Liver (tissue), 9 donors: ENCODE measurements around the gene HS6ST3. TPM values are rescaled to one million over a fixed set of nuclear protein-coding genes. Genes with fewer than 3 reads are reported as not detected.

Experiments
- DNase-seq: peaks from one replicate; pipeline ENCODE4 v3.0.0-alpha.2; 2017; ENCODE audit warnings: low spot score
- H3K27ac ChIP-seq, 2 donors: one replicate each; pipeline ENCODE4 v1.7.0; 2013; ENCODE audit warnings: inconsistent platforms in 2 of 2, low read length in 2 of 2, control low read depth in 1 of 2, low read depth in 1 of 2, mild to moderate bottlenecking in 1 of 2
- H3K27me3 ChIP-seq, 4 donors: one replicate each; pipeline versions ENCODE4 v1.6.1 to v1.7.0; 2013; ENCODE audit warnings: low read length in 3 of 4, inconsistent platforms in 1 of 4, mild to moderate bottlenecking in 1 of 4, moderate library complexity in 1 of 4; ENCODE audit not compliant: control insufficient read depth in 4 of 4, insufficient read depth in 4 of 4
- H3K36me3 ChIP-seq, 4 donors: one replicate each; pipeline versions ENCODE4 v1.6.1 to v1.7.0; 2013; ENCODE audit warnings: low read length in 3 of 4, mild to moderate bottlenecking in 3 of 4, low read depth in 1 of 4, moderate library complexity in 1 of 4; ENCODE audit not compliant: control insufficient read depth in 4 of 4, insufficient read depth in 3 of 4
- H3K4me1 ChIP-seq, 4 donors: one replicate each; pipeline versions ENCODE4 v1.6.1 to v1.7.0; 2013; ENCODE audit warnings: low read length in 3 of 4, mild to moderate bottlenecking in 3 of 4, moderate library complexity in 1 of 4; ENCODE audit not compliant: control insufficient read depth in 4 of 4, insufficient read depth in 4 of 4
- H3K4me3 ChIP-seq, 3 donors: one replicate each; pipeline versions ENCODE4 v1.6.1 to v1.7.0; 2013; ENCODE audit warnings: low read length in 3 of 3, control low read depth in 1 of 3, low read depth in 1 of 3, mild to moderate bottlenecking in 1 of 3
- H3K9ac ChIP-seq, 2 donors: one replicate each; pipeline ENCODE4 v1.7.0; 2013; ENCODE audit warnings: low read length in 2 of 2, mild to moderate bottlenecking in 2 of 2, moderate library complexity in 2 of 2, control low read depth in 1 of 2, low read depth in 1 of 2
- H3K9me3 ChIP-seq, 4 donors: one replicate each; pipeline versions ENCODE4 v1.6.1 to v1.7.0; 2013; ENCODE audit warnings: low read length in 3 of 4; ENCODE audit not compliant: control insufficient read depth in 4 of 4
- EGR1 ChIP-seq, 2 donors: IDR thresholded peaks; 2 replicates each; pipeline ENCODE4 v1.6.1; 2016 to 2018; ENCODE audit warnings: antibody characterized with exemption in 2 of 2, low read depth in 2 of 2
- FOXA1 ChIP-seq: IDR thresholded peaks from 2 replicates; pipeline ENCODE4 v1.6.1; 2016; ENCODE audit warnings: antibody characterized with exemption
- FOXA2 ChIP-seq: IDR thresholded peaks from 2 replicates; pipeline ENCODE4 v1.6.1; 2016; ENCODE audit warnings: antibody characterized with exemption
- HNF4G ChIP-seq: IDR thresholded peaks from 2 replicates; pipeline ENCODE4 v1.6.1; 2016; ENCODE audit warnings: antibody characterized with exemption
- JUND ChIP-seq, 2 donors: IDR thresholded peaks; 2 replicates each; pipeline ENCODE4 v1.6.1; 2016; ENCODE audit warnings: antibody characterized with exemption in 2 of 2
- NR2F2 ChIP-seq: IDR thresholded peaks from 2 replicates; pipeline ENCODE4 v1.6.1; 2016; ENCODE audit warnings: antibody characterized with exemption
- RAD21 ChIP-seq, 2 donors: IDR thresholded peaks; 2 replicates each; pipeline ENCODE4 v1.6.1; 2016; ENCODE audit warnings: antibody characterized with exemption in 2 of 2, mild to moderate bottlenecking in 2 of 2
- REST ChIP-seq: IDR thresholded peaks from 2 replicates; pipeline ENCODE4 v1.6.1; 2016; ENCODE audit warnings: antibody characterized with exemption, mild to moderate bottlenecking
- RXRA ChIP-seq, 2 donors: IDR thresholded peaks; 2 replicates each; pipeline ENCODE4 v1.6.1; 2017 to 2018; ENCODE audit warnings: antibody characterized with exemption in 2 of 2, mild to moderate bottlenecking in 1 of 2
- SP1 ChIP-seq: IDR thresholded peaks from 2 replicates; pipeline ENCODE4 v1.6.1; 2018; ENCODE audit warnings: antibody characterized with exemption, mild to moderate bottlenecking
- TAF1 ChIP-seq: conservative IDR thresholded peaks from 2 replicates; pipeline ENCODE4 v1.6.1; 2016; ENCODE audit warnings: antibody characterized with exemption, mild to moderate bottlenecking
- YY1 ChIP-seq: IDR thresholded peaks from 2 replicates; pipeline ENCODE4 v1.6.1; 2016; ENCODE audit warnings: antibody characterized with exemption, mild to moderate bottlenecking
- WGBS: extraction: QIAGEN DNeasy Blood & Tissue Kit; methylation state at CpG from one replicate; pipeline ENCODE4 v1.1.7; 2013; 5-methylcytosine and 5-hydroxymethylcytosine counted together
- polyA plus RNA-seq, 2 donors: library from polyadenylated mRNA; stranded (reverse) in 1 of 2; unstranded in 1 of 2; fragments of 200-250 nt in 1 of 2; fragments of >200 nt in 1 of 2; fragmentation: Nextera tagmentation in 1 of 2; extraction: Ambion mirVana in 1 of 2; gene quantifications; one replicate each; pipeline versions ENCODE4 v1.2.1 to v1.2.3, GENCODE V29; 2013 to 2015
- total RNA-seq, 2 donors: library from RNA; depleted of rRNA; stranded (reverse); fragments of >200 nt; gene quantifications; one replicate each; pipeline ENCODE4 v1.2.3, GENCODE V29; 2014
- TF ChIP-seq, protein P1 (sequence below): IDR thresholded peaks from 2 replicates; pipeline ENCODE4 v1.6.1; 2016; ENCODE audit warnings: antibody characterized with exemption
- TF ChIP-seq, protein P2 (sequence below): IDR thresholded peaks from 2 replicates; pipeline ENCODE4 v1.6.1; 2016; ENCODE audit warnings: antibody characterized with exemption
- TF ChIP-seq, protein P3 (sequence below): IDR thresholded peaks from 2 replicates; pipeline ENCODE4 v1.6.1; 2016; ENCODE audit warnings: antibody characterized with exemption
- TF ChIP-seq, protein P4 (sequence below): fragments of 150-350 bp; IDR thresholded peaks from 2 replicates; pipeline ENCODE4 v1.5.1; 2017; ENCODE audit warnings: improper control_type of control experiment, low read depth, low read length; ENCODE audit not compliant: missing input control
- donor health status: healthy.
- donor health status: healthy.
- donor health status: healthy.
- donor health status: healthy.
- donor health status: healthy.

The HS6ST3 gene
- total and polyA plus RNA-seq, 4 donors = under 0.01 TPM; not detected in 3

GRCh38 chr13:96284971-96285370, 195.1 kb downstream of the HS6ST3 start:
- Histone ChIP-seq H3K4me1 (no peaks in the 10 kb centered on the region), H3K27ac (no peak overlapping the region), H3K36me3 (no peaks in the 10 kb centered on the region), H3K4me3 (no peak overlapping the region), H3K27me3 (peaks cover 0 to 2% (median 0%) of the 10 kb centered on the region in 4 donors), H3K9me3 (no peaks in the 10 kb centered on the region), H3K9ac (no peak overlapping the region)
- DNase-seq = no peak
- 77% methylated on average over 4 of the region's 4 CpGs for WGBS
- TF ChIP-seq RXRA (IDR thresholded peaks at IDR 0.05) (no peak), SP1 (no peak), JUND (IDR thresholded peaks at IDR 0.05) (no peak), FOXA2 (no peak), TAF1 (no peak)

DNA sequence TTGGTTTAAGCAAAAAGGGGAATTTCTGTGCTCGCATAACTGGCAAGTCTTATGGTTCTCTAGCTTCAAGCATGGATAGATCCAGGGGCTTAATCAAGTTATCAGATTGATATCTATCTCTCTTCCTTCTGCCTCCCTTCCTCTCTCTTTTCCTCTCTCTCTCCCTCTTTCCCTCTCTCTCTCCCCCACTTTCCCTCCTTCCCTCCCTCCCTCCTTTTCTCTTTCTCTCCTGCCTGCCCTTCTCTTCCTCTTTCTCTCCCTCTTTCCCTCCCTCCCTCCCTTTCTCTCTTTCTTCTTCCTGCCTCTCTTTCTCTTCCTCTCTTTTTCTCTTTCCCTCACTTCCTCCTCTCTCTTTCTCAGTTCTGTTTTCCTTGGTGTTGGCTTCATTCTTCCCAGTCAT, 195.8 kb downstream of the HS6ST3 start:
- TF ChIP-seq, protein P1, sequence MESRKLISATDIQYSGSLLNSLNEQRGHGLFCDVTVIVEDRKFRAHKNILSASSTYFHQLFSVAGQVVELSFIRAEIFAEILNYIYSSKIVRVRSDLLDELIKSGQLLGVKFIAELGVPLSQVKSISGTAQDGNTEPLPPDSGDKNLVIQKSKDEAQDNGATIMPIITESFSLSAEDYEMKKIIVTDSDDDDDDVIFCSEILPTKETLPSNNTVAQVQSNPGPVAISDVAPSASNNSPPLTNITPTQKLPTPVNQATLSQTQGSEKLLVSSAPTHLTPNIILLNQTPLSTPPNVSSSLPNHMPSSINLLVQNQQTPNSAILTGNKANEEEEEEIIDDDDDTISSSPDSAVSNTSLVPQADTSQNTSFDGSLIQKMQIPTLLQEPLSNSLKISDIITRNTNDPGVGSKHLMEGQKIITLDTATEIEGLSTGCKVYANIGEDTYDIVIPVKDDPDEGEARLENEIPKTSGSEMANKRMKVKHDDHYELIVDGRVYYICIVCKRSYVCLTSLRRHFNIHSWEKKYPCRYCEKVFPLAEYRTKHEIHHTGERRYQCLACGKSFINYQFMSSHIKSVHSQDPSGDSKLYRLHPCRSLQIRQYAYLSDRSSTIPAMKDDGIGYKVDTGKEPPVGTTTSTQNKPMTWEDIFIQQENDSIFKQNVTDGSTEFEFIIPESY = no peak
- TF ChIP-seq HNF4G (no peak), RAD21 (IDR thresholded peaks at IDR 0.05) (no peak), YY1 (no peak), FOXA1 (no peak), NR2F2 (no peak), JUND (IDR thresholded peaks at IDR 0.05) (no peak), SP1 (no peak), TAF1 (no peak)
- TF ChIP-seq, protein P2, sequence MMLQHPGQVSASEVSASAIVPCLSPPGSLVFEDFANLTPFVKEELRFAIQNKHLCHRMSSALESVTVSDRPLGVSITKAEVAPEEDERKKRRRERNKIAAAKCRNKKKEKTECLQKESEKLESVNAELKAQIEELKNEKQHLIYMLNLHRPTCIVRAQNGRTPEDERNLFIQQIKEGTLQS = no peak
- TF ChIP-seq, protein P3, sequence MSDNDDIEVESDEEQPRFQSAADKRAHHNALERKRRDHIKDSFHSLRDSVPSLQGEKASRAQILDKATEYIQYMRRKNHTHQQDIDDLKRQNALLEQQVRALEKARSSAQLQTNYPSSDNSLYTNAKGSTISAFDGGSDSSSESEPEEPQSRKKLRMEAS = no peak
- TF ChIP-seq, protein P4, sequence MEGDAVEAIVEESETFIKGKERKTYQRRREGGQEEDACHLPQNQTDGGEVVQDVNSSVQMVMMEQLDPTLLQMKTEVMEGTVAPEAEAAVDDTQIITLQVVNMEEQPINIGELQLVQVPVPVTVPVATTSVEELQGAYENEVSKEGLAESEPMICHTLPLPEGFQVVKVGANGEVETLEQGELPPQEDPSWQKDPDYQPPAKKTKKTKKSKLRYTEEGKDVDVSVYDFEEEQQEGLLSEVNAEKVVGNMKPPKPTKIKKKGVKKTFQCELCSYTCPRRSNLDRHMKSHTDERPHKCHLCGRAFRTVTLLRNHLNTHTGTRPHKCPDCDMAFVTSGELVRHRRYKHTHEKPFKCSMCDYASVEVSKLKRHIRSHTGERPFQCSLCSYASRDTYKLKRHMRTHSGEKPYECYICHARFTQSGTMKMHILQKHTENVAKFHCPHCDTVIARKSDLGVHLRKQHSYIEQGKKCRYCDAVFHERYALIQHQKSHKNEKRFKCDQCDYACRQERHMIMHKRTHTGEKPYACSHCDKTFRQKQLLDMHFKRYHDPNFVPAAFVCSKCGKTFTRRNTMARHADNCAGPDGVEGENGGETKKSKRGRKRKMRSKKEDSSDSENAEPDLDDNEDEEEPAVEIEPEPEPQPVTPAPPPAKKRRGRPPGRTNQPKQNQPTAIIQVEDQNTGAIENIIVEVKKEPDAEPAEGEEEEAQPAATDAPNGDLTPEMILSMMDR = no peak
- H3K4me3 ChIP-seq = no peak overlapping the region
- no peaks in the 10 kb centered on the region for H3K9me3 ChIP-seq
- DNase-seq = no peak
- H3K9ac ChIP-seq = no peak overlapping the region
- no peaks in the 10 kb centered on the region for H3K4me1 ChIP-seq
- 89% methylated on average over 1 of the region's 1 CpG for WGBS
- no peak overlapping the region for H3K27ac ChIP-seq
- H3K36me3 ChIP-seq = no peaks in the 10 kb centered on the region
- H3K27me3 ChIP-seq = peaks cover 0 to 2% (median 0%) of the 10 kb centered on the region in 4 donors

- no peak for DNase-seq
- TF ChIP-seq SP1 (no peak), EGR1 (IDR thresholded peaks at IDR 0.05; ENCODE audit: low read depth in 2 of 2) (no peak), FOXA2 (no peak), JUND (IDR thresholded peaks at IDR 0.05) (no peak), YY1 (no peak), HNF4G (no peak), REST (no peak), RAD21 (IDR thresholded peaks at IDR 0.05) (no peak)
- TF ChIP-seq, protein P1 = no peak
- TF ChIP-seq, protein P2 = no peak
These were observed 205.3 kb downstream of the HS6ST3 start for GRCh38 chr13:96294930-96295881.

More at GRCh38 chr13:96294930-96295881, 205.3 kb downstream of the HS6ST3 start:
- 55% methylated on average over 7 of the region's 7 CpGs for WGBS
- H3K9ac ChIP-seq = no peak overlapping the region
- H3K4me1 ChIP-seq = no peaks in the 10 kb centered on the region
- no peaks in the 10 kb centered on the region for H3K36me3 ChIP-seq
- H3K27ac ChIP-seq = no peak overlapping the region
- no peaks in the 10 kb centered on the region for H3K9me3 ChIP-seq
- H3K4me3 ChIP-seq = no peak overlapping the region
- peaks cover 0 to 4% (median 0%) of the 10 kb centered on the region in 4 donors for H3K27me3 ChIP-seq
